Omental fat pad (tissue), 4 donors: Measurements from ENCODE around the gene RPL22. TPM values are rescaled to one million over a fixed set of nuclear protein-coding genes. Genes with fewer than 3 reads are reported as not detected.
"Not testable (repeated sequence)": the region's sequence is repeated elsewhere in the genome, so short reads cannot be mapped to it uniquely, and the experiment has no call there.

Source experiments
- ATAC-seq: fragments of 150-250 bp; one replicate; pipeline ENCODE4 v1.9.1; 2016; ENCODE audit warnings: mild to moderate bottlenecking, moderate library complexity; ENCODE audit not compliant: low FRiP score
- DNase-seq: peaks from one replicate; pipeline ENCODE4 v3.0.0-alpha.2; 2019; ENCODE audit warnings: low spot score
- CTCF ChIP-seq, 3 donors: fragments of 450-650 bp; IDR thresholded peaks; one replicate each; pipeline ENCODE4 v1.5.1; 2016 to 2017; ENCODE audit warnings: antibody characterized with exemption in 3 of 3, mild to moderate bottlenecking in 3 of 3, moderate library complexity in 2 of 3
- total RNA-seq, 4 donors: library from RNA; depleted of rRNA; stranded (reverse); fragments of >200 nt; gene quantifications; one replicate each; pipeline ENCODE4 v1.1.0, GENCODE V29; 2016

RPL22 gene
- total RNA-seq, 4 donors from 2014 or later, result 164 to 205 (median 191) TPM

GRCh38 chr1:6233376-6233775 is 34.0 kb upstream of the RPL22 start:
- ATAC-seq (no peak), DNase-seq (no peak)
- no peak for TF ChIP-seq CTCF (IDR thresholded peaks at IDR 0.05)

- DNase-seq (no peak), ATAC-seq (no peak)
- no peak for TF ChIP-seq CTCF (IDR thresholded peaks at IDR 0.05)
These were observed 26.3 kb upstream of the RPL22 start for GRCh38 chr1:6225651-6226050.

GRCh38 chr1:6224718-6225117 is 25.3 kb upstream of the RPL22 start:
- TF ChIP-seq CTCF (IDR thresholded peaks at IDR 0.05), result no peak
- DNase-seq, result no peak
- no peak for ATAC-seq

GRCh38 chr1:6223617-6224016 is 24.2 kb upstream of the RPL22 start:
- no peak for TF ChIP-seq CTCF (IDR thresholded peaks at IDR 0.05)
- DNase-seq (no peak), ATAC-seq (no peak)

- DNase-seq (no peak), ATAC-seq (no peak)
- no peak for TF ChIP-seq CTCF (IDR thresholded peaks at IDR 0.05)
These were observed 23.2 kb upstream of the RPL22 start for GRCh38 chr1:6222636-6223035.

GRCh38 chr1:6221210-6221784 is 21.9 kb upstream of the RPL22 start:
- ATAC-seq (no peak), DNase-seq (no peak)
- TF ChIP-seq CTCF (IDR thresholded peaks at IDR 0.05), result no peak

- no peak for TF ChIP-seq CTCF (IDR thresholded peaks at IDR 0.05)
- ATAC-seq (no peak), DNase-seq (no peak)
These were observed 20.8 kb upstream of the RPL22 start for GRCh38 chr1:6220236-6220635.

GRCh38 chr1:6219641-6220040 is 20.2 kb upstream of the RPL22 start:
- DNase-seq, ATAC-seq: not testable (repeated sequence)
